HepG2 (cell line): ENCODE measurements around the gene SEC14L5. TPM values are rescaled to one million over a fixed set of nuclear protein-coding genes. Genes with fewer than 3 reads are reported as not detected.
A peak's percentile ranks its signal among the peaks of the same experiment; 100 is the strongest.

ENCODE experiments used
- ETV5 ChIP-seq: IDR thresholded peaks from 2 replicates; pipeline ENCODE4 v1.6.1; 2018; ENCODE audit warnings: missing biosample characterization, missing genetic modification reagents, inconsistent platforms, borderline replicate concordance
- FOXC1 ChIP-seq: sonication (generic); formaldehyde crosslinking; IDR thresholded peaks from 2 replicates; pipeline ENCODE4 v1.8.0; 2022; ENCODE audit warnings: mild to moderate bottlenecking, missing genetic modification reagents, borderline replicate concordance
- FOXJ3 ChIP-seq: sonication (generic); formaldehyde crosslinking; IDR thresholded peaks from 2 replicates; pipeline ENCODE4 v1.4.0; 2020; ENCODE audit warnings: missing genetic modification reagents, mild to moderate bottlenecking, borderline replicate concordance
- GABPB1 ChIP-seq: IDR thresholded peaks from 2 replicates; pipeline ENCODE4 v1.6.1; 2016; ENCODE audit warnings: mild to moderate bottlenecking, missing genetic modification reagents, moderate library complexity, missing compliant biosample characterization
- KDM4B ChIP-seq: sonication (generic); formaldehyde crosslinking; IDR thresholded peaks from 2 replicates; pipeline ENCODE4 v1.4.0; 2020; ENCODE audit warnings: missing genetic modification reagents
- KDM5B ChIP-seq: sonication (generic); formaldehyde crosslinking; IDR thresholded peaks from 2 replicates; pipeline ENCODE4 v1.4.0; 2020; ENCODE audit warnings: missing genetic modification reagents, mild to moderate bottlenecking, borderline replicate concordance
- MAX ChIP-seq: IDR thresholded peaks from 2 replicates; pipeline ENCODE4 v1.6.1; 2012; ENCODE audit warnings: inconsistent platforms
- MIER3 ChIP-seq: IDR thresholded peaks from 2 replicates; pipeline ENCODE4 v1.6.1; 2016; ENCODE audit warnings: missing compliant biosample characterization, borderline replicate concordance
- MLX ChIP-seq: IDR thresholded peaks from 2 replicates; pipeline ENCODE4 v1.6.1; 2016
- POGZ ChIP-seq: sonication (generic); formaldehyde crosslinking; IDR thresholded peaks from 2 replicates; pipeline ENCODE4 v1.4.0; 2020; ENCODE audit warnings: mild to moderate bottlenecking, missing genetic modification reagents
- RNF2 ChIP-seq: fragments of 450-650 bp; conservative IDR thresholded peaks from 2 replicates; pipeline ENCODE4 v1.6.1; 2016; ENCODE audit warnings: low read depth
- RXRA ChIP-seq: sonication (generic); formaldehyde crosslinking; IDR thresholded peaks from 2 replicates; pipeline ENCODE4 v1.5.1; 2020; ENCODE audit warnings: missing genetic modification reagents
- THAP7 ChIP-seq: sonication (generic); formaldehyde crosslinking; IDR thresholded peaks from 2 replicates; pipeline ENCODE4 v1.8.1; 2023; ENCODE audit warnings: mild to moderate bottlenecking, missing genetic modification reagents
- TMF1 ChIP-seq: sonication (generic); formaldehyde crosslinking; IDR thresholded peaks from 2 replicates; pipeline ENCODE4 v1.8.1; 2022; ENCODE audit warnings: low read depth, missing genetic modification reagents
- ZBTB20 ChIP-seq: sonication (generic); formaldehyde crosslinking; IDR thresholded peaks from 2 replicates; pipeline ENCODE4 v1.8.1; 2023; ENCODE audit warnings: missing genetic modification reagents, low read depth, mild to moderate bottlenecking, borderline replicate concordance
- ZBTB34 ChIP-seq: sonication (generic); formaldehyde crosslinking; IDR thresholded peaks from 2 replicates; pipeline ENCODE4 v1.8.0; 2022; ENCODE audit warnings: mild to moderate bottlenecking, missing genetic modification reagents
- ZFX ChIP-seq: sonication (generic); formaldehyde crosslinking; IDR thresholded peaks from 2 replicates; pipeline ENCODE4 v1.4.0; 2020; ENCODE audit warnings: mild to moderate bottlenecking, low read depth, missing genetic modification reagents, moderate library complexity
- ZHX1 ChIP-seq: sonication (generic); formaldehyde crosslinking; IDR thresholded peaks from 2 replicates; pipeline ENCODE4 v1.8.1; 2022; ENCODE audit warnings: low read depth, mild to moderate bottlenecking, missing genetic modification reagents
- ZNF33A ChIP-seq: sonication (generic); formaldehyde crosslinking; IDR thresholded peaks from 2 replicates; pipeline ENCODE4 v1.5.1; 2020; ENCODE audit warnings: missing genetic modification reagents, mild to moderate bottlenecking, moderate library complexity, borderline replicate concordance
- ZNF512 ChIP-seq: sonication (generic); formaldehyde crosslinking; IDR thresholded peaks from 2 replicates; pipeline ENCODE4 v1.4.0; 2020; ENCODE audit warnings: mild to moderate bottlenecking, missing genetic modification reagents
- ZSCAN30 ChIP-seq: sonication (generic); formaldehyde crosslinking; IDR thresholded peaks from 2 replicates; pipeline ENCODE4 v1.5.0; 2020; ENCODE audit warnings: mild to moderate bottlenecking, missing genetic modification reagents
- polyA plus RNA-seq, 8 experiments: library from polyadenylated mRNA; depleted of rRNA in 3 of 8; stranded (reverse) in 7 of 8; unstranded in 1 of 8; fragments of >200 nt; fragmentation: Illumina TruSeq in 4 of 8; extraction: Trizol in 4 of 8; gene quantifications; 2 replicates each; pipeline versions ENCODE4 v1.2.1 to v1.2.3, GENCODE V29; 2011 to 2016; ENCODE audit warnings: low read depth in 4 of 8, missing spikeins in 1 of 8, mixed read lengths in 1 of 8; ENCODE audit not compliant: insufficient read depth in 1 of 8
- total RNA-seq, 5 experiments: library from RNA; depleted of rRNA; stranded (reverse); fragments of >200 nt; fragmentation: Illumina TruSeq; extraction: Trizol; gene quantifications; 2 replicates each; pipeline ENCODE4 v1.2.3, GENCODE V29; 2016; ENCODE audit warnings: low read depth in 1 of 5

The SEC14L5 gene
- total and polyA plus RNA-seq, 2 of the 13 experiments (the other 11 are each of a cell fraction or from before 2014, with no cell fraction given): 0.40 to 0.42 TPM

- TF ChIP-seq RXRA (peak; percentile 93), ETV5 (CRISPR knock-in tag) (peak; percentile 80; the same call in 1 of the 2 replicates), FOXJ3 (CRISPR knock-in tag) (no peak), KDM4B (CRISPR knock-in tag) (peak; percentile 87), MIER3 (CRISPR knock-in tag) (peak; percentile 95), KDM5B (CRISPR knock-in tag) (no peak; the same call in 1 of the 2 replicates), ZNF512 (CRISPR knock-in tag) (no peak), ZBTB20 (CRISPR knock-in tag) (peak; percentile 80; the same call in 1 of the 2 replicates), ZFX (CRISPR knock-in tag) (peak; percentile 77), GABPB1 (CRISPR knock-in tag) (peak; percentile 79; the same call in 1 of the 2 replicates), MLX (CRISPR knock-in tag) (peak; percentile 83), ZHX1 (no peak), FOXC1 (CRISPR knock-in tag) (0 out of 2 replicates have a peak, but pooled peaks have one; percentile 32), MAX (peak; percentile 72), RNF2 (no peak; the same call in 1 of the 2 replicates), POGZ (CRISPR knock-in tag) (peak; percentile 65), ZBTB34 (no peak), ZSCAN30 (CRISPR knock-in tag) (no peak), TMF1 (CRISPR knock-in tag) (no peak), THAP7 (CRISPR knock-in tag) (no peak), ZNF33A (no peak)
Observed at GRCh38 chr16:4944333-4945281, 13.5 kb upstream of the SEC14L5 start (continued).
